Kidney glomerular epithelial cell (primary cell): Measurements from ENCODE around the gene ALDH3B1.

ENCODE experiments used
- DNase-seq: peaks from one replicate; lab custom pipeline; 2025; lab: John Stamatoyannopoulos, UW

Gene ALDH3B1

GRCh38 chr11:68013611-68014156, 3.6 kb downstream of the ALDH3B1 start:
- no peak for DNase-seq

- DNase-seq, result peak; percentile 81
Observed at GRCh38 chr11:68014157-68014946, 4.2 kb downstream of the ALDH3B1 start.

GRCh38 chr11:68014947-68015447, 4.9 kb downstream of the ALDH3B1 start:
- no peak for DNase-seq

GRCh38 chr11:68015467-68015866, 5.3 kb downstream of the ALDH3B1 start:
- DNase-seq, result no peak

DNA sequence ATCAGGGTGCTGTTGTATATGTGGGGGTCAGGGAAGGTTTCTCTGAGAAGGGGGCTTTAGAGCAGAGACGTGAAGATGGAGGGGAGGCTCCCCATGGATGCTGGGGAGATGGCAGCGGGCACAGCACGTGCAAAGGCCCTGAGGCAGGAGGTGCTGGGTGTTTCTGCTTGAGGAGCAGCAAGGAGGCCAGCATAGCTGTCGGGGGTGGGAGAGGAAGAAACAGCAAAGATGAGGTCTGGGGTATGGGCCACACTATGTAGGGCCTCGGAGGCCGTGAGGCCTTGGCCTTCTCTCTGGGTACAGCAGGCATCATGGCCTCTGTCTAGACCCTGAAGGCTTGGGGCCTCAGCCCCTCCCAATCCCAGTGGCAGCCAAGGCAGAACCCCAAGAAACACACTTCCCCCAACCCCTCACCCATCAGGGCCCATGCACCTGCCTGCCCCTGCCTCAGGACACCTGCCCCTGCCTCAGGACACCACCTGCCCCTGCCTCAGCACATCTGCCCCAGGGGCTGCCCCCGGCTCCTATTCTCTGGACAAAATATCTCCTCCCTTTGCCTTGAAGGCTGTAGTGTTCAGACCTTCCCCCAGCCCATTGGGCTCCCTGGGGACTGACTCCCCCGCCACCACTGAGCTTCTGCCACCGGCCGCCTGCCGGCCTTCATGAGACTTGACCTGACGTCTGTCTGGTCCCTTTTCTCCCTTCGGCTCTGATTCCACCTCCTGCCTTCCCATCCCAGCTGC, 6.2 kb downstream of the ALDH3B1 start:
- DNase-seq, result no peak

GRCh38 chr11:68016904-68017817, 7.0 kb downstream of the ALDH3B1 start:
- DNase-seq, result no peak

GRCh38 chr11:68017980-68018729, 8.0 kb downstream of the ALDH3B1 start:
- DNase-seq, result no peak

GRCh38 chr11:68018730-68019190, 8.6 kb downstream of the ALDH3B1 start:
- no peak for DNase-seq

GRCh38 chr11:68019486-68019885, 9.4 kb downstream of the ALDH3B1 start:
- no peak for DNase-seq

DNA sequence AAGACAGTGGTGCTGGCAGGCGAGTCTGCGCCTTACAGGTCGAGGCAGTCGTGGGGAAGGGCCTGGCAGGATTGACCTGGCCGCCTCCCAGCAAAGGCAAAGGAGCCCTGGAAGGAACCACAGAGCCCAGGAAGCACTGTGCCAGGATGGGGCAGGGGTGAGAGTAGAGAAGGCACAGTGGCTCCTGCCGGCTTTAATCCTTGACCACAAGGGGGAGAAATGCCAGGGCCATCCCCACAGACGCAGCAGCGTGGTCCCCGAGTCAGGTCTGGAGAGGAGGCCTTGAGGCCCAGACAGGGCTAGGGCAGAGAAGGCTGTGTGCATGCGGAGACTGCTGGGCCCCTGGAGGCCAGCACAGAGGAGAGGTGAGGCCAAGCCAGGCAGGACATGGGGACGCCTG, 10.4 kb downstream of the ALDH3B1 start:
- DNase-seq, result no peak

- DNase-seq, result peak; percentile 47
Observed at GRCh38 chr11:68021167-68021787, 11.2 kb downstream of the ALDH3B1 start.

GRCh38 chr11:68022531-68022930, 12.4 kb downstream of the ALDH3B1 start:
- no peak for DNase-seq

- no peak for DNase-seq
Observed at GRCh38 chr11:68024508-68024907, 14.4 kb downstream of the ALDH3B1 start.

DNA sequence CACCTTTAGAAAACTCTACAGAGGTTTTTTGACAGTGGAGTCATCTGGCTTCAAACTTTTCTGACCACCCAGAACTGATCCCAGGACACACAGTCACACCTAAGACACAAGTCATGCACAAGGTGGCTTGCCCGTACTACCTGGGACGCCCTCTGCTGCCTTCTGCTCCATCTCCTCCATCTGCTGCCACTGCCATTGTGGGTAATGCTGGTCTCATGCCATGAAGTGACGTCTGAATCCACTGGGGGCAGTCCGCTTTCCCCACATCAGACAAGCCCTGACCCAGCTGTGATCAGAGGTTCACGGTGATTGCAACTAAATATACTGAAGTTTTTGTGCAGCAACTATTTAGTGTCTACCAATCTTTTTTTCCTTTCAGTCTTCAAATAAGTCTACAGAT, 14.9 kb downstream of the ALDH3B1 start:
- no peak for DNase-seq

DNA sequence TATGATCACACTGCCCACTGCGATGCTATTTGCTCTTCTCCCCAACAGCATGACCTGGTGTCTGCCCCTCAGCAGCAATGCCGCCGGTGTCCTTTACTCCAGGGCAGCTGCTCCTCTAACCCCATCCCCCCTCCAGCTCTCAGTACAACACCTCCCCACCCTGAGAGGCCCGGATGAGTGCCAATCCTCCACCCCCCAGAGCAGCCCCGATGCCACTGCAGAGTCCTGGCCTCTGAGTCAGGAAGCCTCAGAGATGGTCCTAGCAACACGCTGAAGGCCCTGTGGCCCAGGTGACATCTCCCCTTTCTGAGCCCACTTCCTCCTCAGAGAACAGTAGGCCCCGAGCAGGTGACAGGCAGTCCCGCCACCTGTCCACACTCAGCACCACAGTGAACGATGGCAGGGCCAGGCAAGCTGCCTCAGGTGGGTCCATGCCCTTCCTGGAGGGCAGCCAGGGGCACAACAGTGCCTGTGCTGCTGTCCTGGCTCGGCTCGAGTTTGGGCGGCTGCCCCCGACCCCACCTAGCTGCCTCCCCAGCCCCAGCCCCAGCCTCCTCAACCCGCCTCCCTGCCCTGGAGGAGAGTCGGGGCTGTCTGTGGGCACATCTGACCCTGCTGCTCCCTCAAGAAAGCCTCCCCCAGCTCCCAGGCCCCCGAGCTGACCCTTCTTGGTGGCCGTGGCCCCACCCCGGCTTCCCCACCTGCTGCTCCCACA, 16.4 kb downstream of the ALDH3B1 start:
- DNase-seq, result no peak

DNA sequence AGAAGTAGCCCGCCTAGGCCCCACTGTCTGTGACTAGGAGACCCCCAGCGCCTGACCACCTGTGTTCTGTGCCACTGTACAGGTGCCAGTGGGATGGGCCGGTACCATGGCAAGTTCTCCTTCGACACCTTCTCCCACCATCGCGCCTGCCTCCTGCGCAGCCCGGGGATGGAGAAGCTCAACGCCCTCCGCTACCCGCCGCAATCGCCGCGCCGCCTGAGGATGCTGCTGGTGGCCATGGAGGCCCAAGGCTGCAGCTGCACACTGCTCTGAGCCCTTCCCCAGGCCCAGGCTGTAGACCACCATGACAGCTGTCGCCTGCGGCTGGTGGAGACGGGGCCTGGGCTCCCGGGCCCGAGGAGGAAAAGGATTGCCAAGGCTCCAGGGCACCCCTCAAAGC, 17.5 kb downstream of the ALDH3B1 start:
- DNase-seq, result no peak

GRCh38 chr11:68028802-68029545, 18.8 kb downstream of the ALDH3B1 start:
- peak; percentile 37 for DNase-seq

DNA sequence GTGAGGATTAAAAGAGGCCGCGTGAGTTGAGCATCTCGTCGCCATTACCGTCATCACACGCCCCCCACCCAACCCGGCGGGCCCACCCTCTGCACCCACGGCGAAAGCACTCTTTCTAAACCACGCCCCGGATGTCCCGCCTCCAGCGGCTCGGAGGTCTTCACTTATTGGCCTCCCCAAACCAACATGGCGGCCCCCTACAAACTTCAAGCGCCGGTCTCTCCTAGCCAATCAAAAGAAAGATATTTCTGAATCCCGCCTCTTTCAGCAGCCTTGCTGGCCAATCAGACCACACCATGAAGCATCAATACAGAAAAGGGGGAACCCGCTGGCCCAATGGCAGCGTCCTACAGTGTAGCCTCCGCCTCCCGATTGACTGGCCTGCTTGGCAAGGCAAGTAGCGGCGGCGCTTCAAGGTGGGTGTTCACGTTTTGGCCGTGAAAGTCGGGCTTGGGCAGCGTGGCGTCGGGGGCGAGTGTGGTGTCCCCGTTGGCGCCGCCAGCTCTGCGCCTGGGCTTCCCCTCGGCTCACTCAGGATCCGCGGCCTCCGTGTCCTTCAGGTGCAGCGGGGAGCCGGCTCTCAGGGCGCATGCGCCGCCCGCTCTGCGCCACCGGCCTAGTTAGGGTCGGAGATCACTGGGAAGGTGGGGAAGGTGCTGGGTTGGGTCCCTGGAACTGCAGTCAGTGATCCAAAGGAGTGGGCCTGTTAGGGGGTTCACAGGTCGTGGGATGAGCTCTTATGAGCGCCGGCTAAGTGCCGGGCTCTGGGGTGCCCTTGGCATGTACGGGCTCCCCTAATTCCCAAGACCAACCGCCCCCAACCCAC, 20.4 kb downstream of the ALDH3B1 start, which contains the start of gene NDUFS8:
Gene NDUFS8, plus strand, starts transcription at position 364 of the 826 bp plus-strand sequence. CDS start 1,471 bp downstream, outside the sequence.
- peak; percentile 98 for DNase-seq
